ENCODE measurements around the gene ARL2BP.

DNA sequence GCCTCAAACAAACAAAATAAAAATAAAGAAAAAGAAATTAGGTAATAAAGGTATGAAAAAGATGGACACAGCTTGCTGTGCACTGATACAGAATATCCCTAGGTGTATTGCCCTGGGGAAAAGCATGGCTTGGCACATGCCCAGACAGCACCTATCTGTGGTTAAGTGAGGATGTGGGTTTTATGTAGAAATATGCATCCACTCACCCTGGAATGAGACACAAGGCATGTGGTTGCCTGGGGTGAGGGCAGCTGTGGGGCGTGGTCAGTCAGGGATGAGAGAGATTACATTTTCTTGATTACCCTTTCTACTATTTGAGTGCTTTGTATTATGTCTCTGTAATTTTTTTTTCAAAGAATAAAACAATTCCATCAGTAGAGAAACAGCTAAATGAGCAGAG lies 32.5 kb downstream of the ARL2BP start:
- TF ChIP-seq, protein P1, sequence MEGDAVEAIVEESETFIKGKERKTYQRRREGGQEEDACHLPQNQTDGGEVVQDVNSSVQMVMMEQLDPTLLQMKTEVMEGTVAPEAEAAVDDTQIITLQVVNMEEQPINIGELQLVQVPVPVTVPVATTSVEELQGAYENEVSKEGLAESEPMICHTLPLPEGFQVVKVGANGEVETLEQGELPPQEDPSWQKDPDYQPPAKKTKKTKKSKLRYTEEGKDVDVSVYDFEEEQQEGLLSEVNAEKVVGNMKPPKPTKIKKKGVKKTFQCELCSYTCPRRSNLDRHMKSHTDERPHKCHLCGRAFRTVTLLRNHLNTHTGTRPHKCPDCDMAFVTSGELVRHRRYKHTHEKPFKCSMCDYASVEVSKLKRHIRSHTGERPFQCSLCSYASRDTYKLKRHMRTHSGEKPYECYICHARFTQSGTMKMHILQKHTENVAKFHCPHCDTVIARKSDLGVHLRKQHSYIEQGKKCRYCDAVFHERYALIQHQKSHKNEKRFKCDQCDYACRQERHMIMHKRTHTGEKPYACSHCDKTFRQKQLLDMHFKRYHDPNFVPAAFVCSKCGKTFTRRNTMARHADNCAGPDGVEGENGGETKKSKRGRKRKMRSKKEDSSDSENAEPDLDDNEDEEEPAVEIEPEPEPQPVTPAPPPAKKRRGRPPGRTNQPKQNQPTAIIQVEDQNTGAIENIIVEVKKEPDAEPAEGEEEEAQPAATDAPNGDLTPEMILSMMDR (IDR thresholded peaks at IDR 0.05): no peak
- TF ChIP-seq EZH2phosphoT487 (IDR thresholded peaks at IDR 0.05): no peak
